ENCODE results near the gene MAP4K2.
A peak's percentile ranks its signal among the peaks of the same experiment; 100 is the strongest.

The MAP4K2 gene

GRCh38 chr11:64743591-64744543 is 59.1 kb downstream of the MAP4K2 start, which contains the start of gene RASGRP2:
RASGRP2 (minus strand) TSS chr11:64744142; CDS start chr11:64742866, 1,276 bp downstream.
- H3K27ac ChIP-seq, result peak within 1 kb of the TSS; percentile 59; the same call in 1 of the 2 replicates
- TF ChIP-seq CTCF (conservative IDR thresholded peaks at IDR 0.05), result peak; percentile 68

GRCh38 chr11:64742889-64743590 is 60.0 kb downstream of the MAP4K2 start:
- peak overlapping the region; percentile 18; the same call in 1 of the 2 replicates for H3K27ac ChIP-seq
- TF ChIP-seq CTCF (conservative IDR thresholded peaks at IDR 0.05), result peak; percentile 100

- no peak for TF ChIP-seq CTCF (conservative IDR thresholded peaks at IDR 0.05)
- peak overlapping the region; percentile 18; the same call in 1 of the 2 replicates for H3K27ac ChIP-seq
These were observed 60.7 kb downstream of the MAP4K2 start for GRCh38 chr11:64742087-64742888.

GRCh38 chr11:64741375-64742086 is 61.5 kb downstream of the MAP4K2 start:
- H3K27ac ChIP-seq, result no peak overlapping the region
- no peak for TF ChIP-seq CTCF (conservative IDR thresholded peaks at IDR 0.05)

- H3K27ac ChIP-seq, result no peak overlapping the region
- TF ChIP-seq CTCF (conservative IDR thresholded peaks at IDR 0.05), result no peak
These were observed 63.1 kb downstream of the MAP4K2 start for GRCh38 chr11:64739871-64740270.

- TF ChIP-seq CTCF (conservative IDR thresholded peaks at IDR 0.05), result no peak
- H3K27ac ChIP-seq, result no peak overlapping the region
These were observed 66.4 kb downstream of the MAP4K2 start for GRCh38 chr11:64736654-64737053.
